NCI-H2029 (cell line): ENCODE data around the gene ZXDC.

ENCODE experiments used
- DNase-seq: peaks from one replicate; lab custom pipeline; 2025; lab: John Stamatoyannopoulos, UW

Gene ZXDC

DNA sequence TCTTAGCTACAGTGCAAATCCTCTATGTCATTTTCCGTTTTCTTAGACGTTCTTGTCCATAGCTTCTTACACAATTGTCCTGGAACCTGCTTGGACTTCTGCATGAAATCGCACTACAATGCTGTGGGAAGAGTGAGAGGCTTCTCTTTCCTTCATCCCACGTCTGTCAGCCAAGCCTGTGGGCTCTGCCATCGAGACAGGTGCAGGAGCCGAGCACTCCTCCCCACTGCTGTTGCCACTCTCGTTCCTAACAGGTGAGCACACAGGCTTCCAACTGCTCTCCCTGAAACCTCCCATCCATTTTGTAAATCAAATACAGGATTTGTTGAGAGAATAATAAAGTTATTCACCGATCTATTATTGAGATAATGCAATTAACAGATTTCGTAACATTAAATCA is 23.5 kb downstream of the ZXDC start:
- DNase-seq, result no peak

DNA sequence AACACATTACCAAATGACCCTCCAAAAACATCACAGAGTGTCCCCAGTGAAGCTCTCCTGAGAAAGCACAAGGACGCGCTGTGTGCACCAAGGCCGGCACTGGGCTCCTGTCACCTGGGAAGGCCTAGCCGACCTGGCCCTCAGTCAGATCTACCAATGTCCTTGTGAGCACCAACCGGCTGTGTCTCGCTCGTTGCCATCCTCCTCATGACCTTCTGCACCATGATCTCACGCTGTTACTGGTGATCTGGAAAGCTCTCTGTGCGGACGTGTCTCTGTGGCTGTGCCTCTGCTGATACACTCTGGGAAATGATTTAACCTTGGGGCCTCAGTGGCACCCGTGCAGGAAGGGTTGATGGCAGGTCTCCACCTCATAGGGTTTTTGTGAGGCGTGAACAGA is 24.2 kb downstream of the ZXDC start:
- DNase-seq, result no peak

DNA sequence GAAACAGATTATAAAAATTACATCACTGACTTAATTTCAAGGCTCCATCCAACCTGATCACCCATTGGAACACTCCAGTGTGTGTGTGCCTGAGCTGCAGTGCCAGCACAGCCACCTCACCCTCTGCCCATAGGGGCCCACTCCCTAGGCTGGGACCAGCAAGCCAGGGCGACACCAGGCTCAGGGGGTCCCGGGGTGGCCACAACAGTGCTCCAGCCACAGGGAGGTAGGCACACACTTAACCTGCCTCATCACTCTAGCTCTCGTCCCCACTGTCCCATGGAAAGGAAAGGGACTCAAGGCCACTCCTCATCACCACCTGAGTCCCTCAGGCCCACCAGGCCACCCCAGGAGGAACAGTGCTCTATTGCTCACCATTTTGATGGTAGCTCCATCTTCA is 24.9 kb downstream of the ZXDC start:
- no peak for DNase-seq

DNA sequence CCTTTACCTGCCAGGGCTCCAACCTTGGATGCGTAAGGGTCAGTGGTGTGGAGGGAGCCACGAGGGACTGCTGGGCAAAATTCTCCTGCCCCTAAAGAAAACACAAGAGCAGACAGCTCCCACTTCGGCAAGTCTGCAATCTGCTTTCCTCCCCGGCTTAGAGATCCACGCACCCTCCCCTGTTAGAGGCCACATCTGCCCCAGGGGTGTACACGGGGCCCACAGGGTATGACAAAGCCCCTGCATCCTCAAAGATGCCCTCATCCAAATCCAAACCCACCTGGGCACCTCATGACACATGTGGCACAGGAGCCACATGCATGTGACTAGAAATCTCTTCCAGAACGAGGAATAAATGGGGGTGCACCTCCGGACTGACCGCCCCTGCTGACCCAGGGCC is 25.5 kb downstream of the ZXDC start:
- no peak for DNase-seq

DNA sequence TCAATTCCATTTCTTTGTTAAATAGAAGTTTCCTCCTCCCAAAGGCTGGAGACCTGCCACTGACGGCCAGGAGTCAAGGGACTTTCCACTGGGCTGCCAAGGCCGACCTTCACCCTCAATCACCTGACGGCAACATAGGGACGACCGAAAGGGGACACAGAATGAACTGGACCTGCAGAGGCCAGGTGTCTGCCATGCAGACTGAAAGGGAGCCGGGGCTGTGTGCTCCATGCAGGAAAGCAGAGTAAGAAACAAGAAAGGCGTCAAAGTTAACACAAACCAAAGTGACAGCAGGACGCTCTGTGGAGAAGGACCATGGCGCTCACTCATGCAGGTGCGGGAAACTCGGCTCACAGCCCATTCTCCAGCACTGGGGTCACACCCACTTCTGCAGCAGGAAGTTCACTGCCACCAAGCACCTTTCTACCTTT is 26.1 kb downstream of the ZXDC start:
- no peak for DNase-seq

DNA sequence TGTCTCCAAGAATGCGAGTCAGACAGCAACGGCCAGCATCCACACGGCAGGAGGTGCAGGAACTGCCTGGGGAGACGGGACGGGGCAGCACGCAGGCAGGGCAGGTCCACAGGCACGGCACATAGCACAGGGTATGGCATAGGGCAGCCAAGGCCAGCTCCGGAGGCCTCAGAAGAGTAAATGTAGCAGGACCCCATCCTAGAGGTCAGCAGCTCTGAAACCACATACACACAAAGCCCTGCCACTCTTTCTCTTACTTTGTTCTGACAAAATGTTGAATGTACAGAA is 26.9 kb downstream of the ZXDC start:
- DNase-seq, result no peak

DNA sequence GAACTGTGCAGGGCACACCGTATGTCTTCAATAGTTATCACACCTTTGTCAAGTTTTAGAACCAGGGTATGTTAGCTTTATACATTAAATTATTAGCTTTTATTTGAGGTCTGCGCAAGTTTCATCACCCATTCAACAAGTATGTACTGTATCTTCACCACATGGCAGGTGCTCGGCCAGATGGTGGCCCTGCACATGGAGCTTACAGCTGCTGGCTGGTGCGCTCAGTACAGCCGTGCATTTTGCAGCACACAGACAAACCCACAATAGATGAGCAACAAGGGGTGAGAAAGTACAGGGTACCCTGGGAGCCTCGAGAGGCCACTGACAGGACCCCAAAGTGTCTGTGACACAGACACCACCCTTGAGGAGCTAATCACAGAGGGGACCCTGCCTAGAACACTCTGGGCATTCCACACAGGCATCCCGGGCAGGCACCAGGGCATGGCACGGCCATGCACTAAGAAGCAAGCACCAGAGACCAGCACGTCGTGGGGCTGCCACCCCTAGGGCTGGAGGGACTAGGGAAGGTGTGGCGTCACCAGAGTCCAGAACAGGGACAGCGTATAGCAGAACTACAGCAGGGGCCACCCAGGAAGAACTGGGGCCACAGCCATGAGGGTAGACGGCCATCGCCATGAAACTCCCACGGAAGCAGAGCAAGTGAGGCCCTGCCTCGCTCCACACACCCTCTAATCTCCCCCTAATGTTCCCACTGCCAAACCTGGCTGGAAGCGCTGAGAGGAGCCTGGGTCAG is 27.4 kb downstream of the ZXDC start:
- no peak for DNase-seq

DNA sequence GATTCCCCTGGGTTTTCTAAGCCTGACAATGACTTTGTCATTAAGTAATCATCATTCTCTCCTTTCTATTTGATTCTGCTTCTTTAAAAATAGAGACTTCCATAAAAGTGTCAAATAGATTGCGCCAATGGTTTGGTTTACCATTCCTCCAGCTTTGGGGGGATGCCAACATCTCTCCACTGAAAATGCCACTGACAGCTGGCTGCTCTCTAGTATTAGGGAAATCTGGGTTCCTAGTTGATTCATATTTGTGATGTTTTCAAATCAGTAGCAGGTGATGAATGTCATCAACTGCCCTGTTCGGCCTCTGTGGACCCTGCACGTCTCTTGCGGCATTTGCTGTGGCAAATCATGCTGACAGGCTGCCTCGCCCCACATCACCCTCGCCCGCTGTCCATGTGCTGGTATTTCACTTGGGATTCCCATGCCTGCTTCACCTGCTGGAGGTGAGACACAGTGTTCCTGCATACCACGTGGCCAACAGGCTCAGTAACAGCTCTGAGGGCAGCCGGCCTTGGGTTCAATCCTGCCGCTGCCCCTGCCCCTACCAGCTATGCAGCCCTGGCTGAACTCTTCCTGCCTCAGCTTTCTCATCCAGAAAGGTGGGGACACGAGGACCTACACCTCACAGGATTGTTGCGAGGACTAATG is 28.1 kb downstream of the ZXDC start:
- no peak for DNase-seq

DNA sequence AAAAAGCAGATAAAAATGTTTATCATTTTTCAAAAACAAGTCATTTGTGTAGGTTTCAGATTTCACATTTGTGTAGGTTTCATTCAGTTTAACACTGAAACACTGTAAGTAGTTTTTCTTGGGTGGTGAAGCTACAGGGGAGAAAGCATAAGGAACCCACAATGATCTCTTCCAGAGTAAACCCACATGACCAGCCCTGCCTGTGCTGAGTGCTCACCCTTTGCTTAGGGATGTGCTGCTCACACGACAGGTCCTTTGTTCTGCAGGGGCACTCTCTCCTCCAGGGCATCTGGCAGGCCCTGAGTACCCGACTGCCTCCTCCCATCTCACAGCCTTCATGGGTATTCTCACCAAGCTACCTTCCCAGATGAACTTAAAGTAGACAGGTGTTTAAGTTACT is 28.9 kb downstream of the ZXDC start:
- no peak for DNase-seq

DNA sequence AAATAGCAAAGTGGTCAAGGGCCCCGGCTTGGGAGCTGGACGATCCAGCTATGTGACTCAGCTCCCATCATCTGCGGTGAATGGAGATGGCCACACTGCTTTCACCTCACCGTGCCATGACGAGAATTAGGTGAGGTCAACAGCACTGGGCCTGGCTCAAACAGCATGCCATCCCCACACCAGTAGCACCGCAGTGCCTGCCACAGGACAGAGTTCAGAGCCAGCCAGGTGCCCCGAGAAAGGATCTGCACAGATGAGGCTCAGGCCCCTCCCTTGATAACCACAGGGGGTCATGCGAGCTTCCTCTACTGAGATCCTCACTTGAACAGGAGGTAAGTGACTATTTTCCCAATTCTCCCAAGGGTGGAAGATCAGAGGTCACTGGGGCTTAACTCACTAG is 29.4 kb downstream of the ZXDC start:
- DNase-seq, result no peak

DNA sequence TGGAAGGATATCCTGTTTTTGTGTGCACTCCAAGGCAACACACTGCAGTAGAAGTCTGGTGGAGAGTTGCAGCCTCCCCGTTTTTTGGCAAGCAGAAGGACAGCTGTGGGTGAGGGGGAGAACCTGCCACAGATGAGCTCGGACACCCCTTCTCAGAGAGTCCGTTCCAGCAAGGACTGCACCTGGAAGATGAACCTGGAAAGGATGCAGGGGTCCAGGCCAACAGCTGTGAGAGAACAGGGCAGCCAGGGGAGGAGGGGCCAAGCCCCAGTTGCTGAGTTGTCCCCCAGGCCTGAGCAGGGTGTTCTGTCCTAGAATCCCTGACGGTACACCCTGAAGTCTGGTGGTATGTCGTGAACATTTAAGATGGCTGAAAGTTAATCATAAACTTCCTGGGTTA is 30.2 kb downstream of the ZXDC start:
- no peak for DNase-seq

DNA sequence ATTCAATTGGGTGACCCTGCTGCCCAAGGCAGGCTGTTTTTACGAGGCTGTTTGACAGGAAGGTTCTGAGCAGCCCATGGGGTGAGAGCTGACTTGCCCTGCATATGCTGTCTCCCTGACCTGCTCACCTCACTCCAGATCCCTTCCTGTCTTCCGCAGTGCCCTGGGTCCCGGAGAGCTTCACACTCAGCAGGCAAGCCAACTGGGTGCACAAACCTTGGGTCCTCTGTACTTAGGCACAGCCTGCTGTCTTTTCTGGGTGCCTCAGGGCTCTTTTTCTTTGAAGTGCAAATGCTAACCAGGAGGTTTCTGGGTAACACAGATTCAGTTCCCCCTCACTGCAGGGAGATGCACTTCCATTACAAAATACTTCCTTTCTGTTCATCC is 32.8 kb downstream of the ZXDC start:
- no peak for DNase-seq

DNA sequence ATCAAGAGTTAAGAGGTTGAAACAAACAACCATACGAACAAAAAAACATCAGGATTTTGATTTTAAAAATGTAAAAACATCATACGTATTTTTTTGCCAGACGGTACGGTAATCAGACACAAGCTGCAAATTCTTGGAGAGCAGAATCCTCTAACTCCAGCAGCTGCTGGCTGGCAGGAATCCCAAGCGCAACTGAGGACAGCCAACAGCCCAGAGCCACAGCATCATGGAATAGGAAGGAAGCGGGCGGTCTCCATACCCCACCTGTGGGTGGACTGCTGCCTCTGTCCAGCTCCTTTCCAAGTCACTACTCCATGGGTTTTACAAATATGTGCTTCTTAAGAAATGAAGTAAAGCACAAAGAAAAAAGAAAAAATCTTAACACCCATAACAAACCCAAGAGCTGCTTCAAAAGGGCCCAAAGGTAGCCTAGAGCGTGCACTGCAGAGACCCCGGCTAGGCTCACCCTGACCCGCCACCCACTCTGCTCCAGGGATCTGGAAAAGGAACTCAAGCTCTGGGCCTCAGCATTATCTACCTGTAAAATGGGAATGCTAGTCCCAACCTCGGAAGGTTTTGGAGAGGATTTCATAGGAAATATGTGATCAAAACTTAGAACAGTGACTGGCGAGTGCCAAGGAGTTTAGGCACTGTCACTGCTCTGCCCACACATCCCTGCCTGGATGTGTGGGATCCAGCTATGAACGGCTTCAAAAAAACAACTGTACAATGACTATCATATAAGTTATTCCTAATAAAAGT is 33.4 kb downstream of the ZXDC start:
- DNase-seq, result no peak

DNA sequence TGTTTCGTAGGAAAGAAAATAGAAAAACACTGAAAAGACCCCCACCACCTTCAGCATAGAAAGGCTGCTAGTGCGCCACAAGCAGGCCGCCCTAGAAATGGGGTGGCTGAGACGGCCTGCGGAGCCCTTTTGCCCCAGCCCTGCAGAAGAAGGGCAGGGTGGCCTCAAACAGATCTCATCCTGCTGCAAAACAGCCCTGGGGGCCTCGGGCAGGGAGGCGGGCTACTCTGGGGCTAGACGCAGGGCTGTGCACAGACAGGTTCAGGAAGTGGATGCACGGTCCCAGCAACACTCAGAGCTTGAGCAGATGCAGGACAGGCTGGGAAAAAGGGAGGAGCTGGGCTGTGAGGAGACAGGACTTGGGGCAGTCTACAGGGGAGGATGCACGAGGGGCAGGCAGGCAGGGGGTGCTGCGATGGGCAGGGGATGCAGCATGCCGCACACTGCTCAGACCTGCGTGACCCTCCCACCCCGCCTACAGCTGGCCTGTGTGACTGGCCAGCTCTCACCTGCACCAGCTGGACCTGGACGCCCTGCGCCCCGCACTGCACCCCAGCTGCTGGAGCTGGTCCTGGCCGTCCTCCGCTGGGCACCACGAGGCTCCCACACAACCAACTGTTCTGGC is 34.3 kb downstream of the ZXDC start:
- no peak for DNase-seq

DNA sequence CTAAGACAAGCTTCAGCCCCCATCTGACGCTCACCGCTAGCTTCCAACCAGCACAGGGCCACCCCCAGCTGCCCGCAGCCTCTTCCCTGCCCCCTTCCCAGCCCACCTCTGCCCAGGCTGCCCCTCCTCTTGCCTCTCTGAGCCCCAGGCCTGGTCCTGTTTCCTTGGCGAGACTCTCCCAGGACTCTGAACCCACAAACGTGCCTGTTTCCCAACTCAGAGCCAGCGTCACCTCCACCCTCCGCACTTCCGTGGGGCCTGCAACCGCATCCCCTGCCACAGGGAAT is 35.0 kb downstream of the ZXDC start:
- DNase-seq, result no peak

DNA sequence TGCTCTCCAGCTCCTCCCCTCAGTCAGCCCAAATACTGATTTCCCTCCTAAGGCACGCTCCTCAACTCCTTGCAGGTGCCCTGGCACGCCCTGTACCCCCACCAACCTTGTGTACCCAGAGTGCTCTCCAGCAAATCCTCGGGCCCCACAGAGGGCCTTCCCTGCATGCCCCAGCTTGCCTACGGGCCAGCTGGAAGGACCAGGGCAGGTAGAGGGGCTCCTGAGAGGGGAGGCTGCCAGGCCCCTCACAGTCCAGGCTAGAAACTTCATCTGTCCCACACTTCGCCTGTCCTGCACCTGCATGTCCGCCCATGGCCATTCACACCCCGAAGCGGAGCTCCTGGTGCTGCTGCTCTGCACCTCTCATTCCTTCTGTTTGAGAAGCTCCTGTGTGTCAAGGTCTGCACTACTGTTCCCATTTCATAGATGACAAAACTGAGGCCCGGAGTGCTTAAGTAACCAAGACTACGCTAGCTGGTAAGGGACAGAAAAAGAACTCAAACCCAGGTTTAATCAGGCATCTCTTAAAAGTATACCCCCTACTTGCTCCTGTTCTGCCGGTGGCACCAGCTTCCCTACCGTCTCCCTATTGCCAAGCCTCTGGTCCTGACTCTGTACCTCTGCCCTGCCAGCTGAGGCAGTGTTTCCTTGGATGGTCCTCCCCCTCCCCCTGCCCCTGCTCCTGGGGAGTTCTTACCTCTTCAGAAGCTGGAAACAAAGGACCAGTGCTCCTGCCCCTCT is 35.6 kb downstream of the ZXDC start:
- DNase-seq, result no peak

DNA sequence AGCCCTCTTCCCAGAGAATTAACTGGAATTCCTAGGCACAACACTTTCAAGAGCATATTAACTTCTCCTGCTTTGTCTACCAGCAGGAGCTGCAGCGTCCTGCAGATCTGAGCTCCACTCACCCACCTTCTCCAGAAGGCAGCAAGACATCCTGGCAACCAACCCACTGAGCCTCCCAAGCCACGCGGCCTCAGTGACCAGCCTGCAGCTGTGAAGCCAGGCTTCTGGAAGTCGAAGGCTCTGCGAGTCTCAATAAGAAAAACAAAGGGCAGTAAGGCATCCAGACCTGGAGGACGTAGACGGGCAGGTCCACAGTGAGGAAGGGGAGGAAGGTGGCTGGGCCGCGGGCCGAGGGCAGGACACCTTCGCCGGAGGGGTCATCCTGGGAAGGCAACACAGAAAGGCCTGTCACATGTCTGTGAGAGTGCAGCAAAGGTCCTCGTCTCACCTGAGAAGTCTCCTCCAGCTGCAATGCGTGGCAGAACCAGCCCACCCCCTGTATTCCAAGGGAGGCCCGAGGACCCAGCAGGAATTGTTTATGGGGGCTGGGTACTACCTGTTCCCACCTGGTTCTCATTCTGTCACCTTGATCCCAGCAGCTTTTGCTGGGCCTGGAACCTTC is 36.2 kb downstream of the ZXDC start:
- no peak for DNase-seq

DNA sequence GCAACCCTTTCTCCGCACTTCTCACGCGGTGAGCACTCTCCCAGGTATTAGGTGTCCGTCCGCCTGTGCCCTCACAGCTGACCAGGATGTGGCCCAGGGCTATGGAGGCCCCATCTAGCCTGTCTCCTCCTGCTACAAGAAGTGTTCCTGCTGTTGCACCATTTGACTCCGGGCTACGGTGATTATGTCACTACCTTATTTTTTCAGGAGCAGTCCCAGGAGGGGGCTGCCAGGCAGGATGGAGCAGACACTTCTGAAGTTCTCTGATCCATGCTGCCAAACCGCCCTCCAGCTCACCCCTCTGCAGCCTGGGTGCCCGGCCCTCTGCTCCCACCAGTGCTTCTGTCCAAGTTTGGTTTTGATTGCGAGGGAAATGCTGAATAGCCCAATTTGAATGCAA is 36.9 kb downstream of the ZXDC start:
- DNase-seq, result no peak

DNA sequence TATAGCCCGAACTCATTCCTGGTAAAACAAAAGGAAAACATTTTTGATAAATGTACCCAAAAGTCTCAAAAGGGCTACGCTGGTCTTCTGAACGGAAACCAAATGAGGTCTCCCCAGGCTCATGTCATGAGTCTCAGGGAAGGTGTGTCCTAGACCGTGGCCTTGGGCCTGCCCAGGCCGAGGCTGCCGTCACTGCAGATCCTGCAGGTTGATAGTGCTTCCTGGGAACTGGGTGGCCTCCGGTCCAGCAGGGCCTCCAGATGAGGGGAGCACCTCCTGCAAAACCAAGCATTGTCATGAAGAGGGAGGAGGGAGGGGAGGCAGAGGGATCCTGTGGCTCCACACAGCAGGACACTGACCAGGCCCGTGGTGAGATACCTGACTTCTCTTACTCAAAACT is 37.5 kb downstream of the ZXDC start:
- no peak for DNase-seq

DNA sequence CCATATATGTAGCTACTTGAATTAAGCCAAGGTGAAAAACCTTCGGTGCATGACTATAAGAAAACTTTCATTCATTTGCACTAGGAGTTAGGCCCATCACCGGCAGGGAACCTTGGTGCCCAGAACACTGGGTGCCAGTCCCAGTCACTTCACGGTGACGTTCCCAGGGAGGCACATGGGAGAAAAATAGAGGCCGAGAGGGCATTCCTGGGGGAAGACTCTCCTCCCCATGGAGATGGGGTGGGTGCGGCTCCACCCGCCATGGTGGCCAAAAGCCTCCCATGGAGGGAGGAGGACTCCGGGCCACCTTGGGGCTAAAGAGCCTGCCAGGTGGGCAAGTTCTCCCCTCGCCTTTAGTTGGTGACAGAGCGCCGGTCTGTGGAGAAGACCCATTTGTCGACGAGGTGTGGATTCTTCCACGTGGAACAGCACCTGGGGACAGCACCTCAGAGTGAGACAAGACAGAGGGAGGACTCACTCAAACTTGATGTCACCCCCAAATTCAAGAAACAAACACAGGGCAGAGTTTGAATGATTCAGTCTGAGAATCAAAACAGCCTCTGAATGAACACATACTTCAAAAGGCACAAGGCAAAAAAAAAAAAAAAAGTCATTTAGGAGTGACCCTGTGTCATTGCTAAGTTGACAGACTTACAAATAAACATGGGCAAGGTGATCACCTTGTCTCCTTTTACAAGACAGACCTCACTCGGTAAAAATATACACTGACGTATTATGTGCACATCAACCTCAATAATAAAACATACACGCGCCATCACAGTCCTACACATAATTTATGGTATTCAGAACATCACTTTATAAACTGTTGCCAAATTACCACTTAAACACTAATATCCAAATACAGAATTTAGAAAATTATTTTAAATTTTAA is 38.6 kb downstream of the ZXDC start:
- DNase-seq, result no peak
